ENCODE results near the gene CDC5L.

- TF ChIP-seq REST (IDR thresholded peaks at IDR 0.05; ENCODE audit: insufficient read depth in 1 of 2, low read depth in 2 of 2, low read length in 2 of 2) (no peak), POLR2AphosphoS5 (IDR thresholded peaks at IDR 0.05; ENCODE audit: low read depth, low read length) (no peak), SIN3A (IDR thresholded peaks at IDR 0.05; ENCODE audit: borderline replicate concordance, insufficient read depth, low read length) (no peak), TAF1 (IDR thresholded peaks at IDR 0.05; ENCODE audit: borderline replicate concordance, insufficient read depth, low read length) (no peak)
Measured at GRCh38 chr6:44341095-44341890, 46.2 kb upstream of the CDC5L start.
